Transverse colon (tissue), 4 donors: ENCODE results near the gene C1orf210.

Source experiments
- POLR2AphosphoS5 ChIP-seq, 3 donors: sonication (generic); formaldehyde crosslinking; IDR thresholded peaks; one replicate each; pipeline ENCODE4 v1.6.1; 2016; ENCODE audit warnings: antibody characterized with exemption in 3 of 3
- TF ChIP-seq, protein P1 (sequence below), 5 experiments: fragments of 200-600 bp in 3 of 5; fragments of 450-650 bp in 2 of 5; sonication (generic) in 3 of 5; IDR thresholded peaks; 1 replicate in 2 of 5; 2 replicates in 3 of 5; pipeline ENCODE4 v1.5.1; 2016 to 2017; ENCODE audit warnings: antibody characterized with exemption in 5 of 5, inconsistent platforms in 3 of 5, mild to moderate bottlenecking in 2 of 5, moderate library complexity in 1 of 5

DNA sequence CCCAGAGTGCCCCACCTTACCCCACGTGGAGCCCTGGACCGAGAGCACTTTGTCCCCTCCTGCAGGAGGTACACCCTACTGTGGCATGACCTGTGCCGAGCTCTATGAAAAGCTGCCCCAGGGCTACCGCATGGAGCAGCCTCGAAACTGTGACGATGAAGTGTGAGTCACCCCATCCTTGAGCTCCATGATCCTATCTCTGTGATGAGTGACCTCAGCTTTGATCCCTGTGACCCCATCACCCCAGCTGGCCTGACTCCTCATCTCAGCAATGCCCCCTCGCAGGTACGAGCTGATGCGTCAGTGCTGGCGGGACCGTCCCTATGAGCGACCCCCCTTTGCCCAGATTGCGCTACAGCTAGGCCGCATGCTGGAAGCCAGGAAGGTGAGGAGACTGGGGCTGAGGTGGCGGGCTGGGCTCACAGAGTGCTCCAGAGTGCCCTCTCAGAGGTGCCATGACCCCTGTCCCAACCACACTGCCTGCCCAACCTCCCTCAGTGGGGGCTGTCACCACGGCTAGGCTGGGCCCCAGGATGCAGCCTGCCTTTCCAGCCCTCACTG lies 36.0 kb upstream of the C1orf210 start:
- TF ChIP-seq, protein P1, sequence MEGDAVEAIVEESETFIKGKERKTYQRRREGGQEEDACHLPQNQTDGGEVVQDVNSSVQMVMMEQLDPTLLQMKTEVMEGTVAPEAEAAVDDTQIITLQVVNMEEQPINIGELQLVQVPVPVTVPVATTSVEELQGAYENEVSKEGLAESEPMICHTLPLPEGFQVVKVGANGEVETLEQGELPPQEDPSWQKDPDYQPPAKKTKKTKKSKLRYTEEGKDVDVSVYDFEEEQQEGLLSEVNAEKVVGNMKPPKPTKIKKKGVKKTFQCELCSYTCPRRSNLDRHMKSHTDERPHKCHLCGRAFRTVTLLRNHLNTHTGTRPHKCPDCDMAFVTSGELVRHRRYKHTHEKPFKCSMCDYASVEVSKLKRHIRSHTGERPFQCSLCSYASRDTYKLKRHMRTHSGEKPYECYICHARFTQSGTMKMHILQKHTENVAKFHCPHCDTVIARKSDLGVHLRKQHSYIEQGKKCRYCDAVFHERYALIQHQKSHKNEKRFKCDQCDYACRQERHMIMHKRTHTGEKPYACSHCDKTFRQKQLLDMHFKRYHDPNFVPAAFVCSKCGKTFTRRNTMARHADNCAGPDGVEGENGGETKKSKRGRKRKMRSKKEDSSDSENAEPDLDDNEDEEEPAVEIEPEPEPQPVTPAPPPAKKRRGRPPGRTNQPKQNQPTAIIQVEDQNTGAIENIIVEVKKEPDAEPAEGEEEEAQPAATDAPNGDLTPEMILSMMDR (IDR thresholded peaks at IDR 0.05) = no peak
- TF ChIP-seq POLR2AphosphoS5 (IDR thresholded peaks at IDR 0.05) = no peak
